HG03175 (cell line): ENCODE measurements around the gene PPP1R12C.
"Not testable (repeated sequence)": the region's sequence is repeated elsewhere in the genome, so short reads cannot be mapped to it uniquely, and the experiment has no call there.

ENCODE experiments used
- ATAC-seq: cut with Tn5 transposase; IDR thresholded peaks from one replicate; pipeline ENCODE4 v1.9.1; 2021; ENCODE audit warnings: mild to moderate bottlenecking, moderate library complexity; ENCODE audit not compliant: unreplicated experiment

Gene PPP1R12C

DNA sequence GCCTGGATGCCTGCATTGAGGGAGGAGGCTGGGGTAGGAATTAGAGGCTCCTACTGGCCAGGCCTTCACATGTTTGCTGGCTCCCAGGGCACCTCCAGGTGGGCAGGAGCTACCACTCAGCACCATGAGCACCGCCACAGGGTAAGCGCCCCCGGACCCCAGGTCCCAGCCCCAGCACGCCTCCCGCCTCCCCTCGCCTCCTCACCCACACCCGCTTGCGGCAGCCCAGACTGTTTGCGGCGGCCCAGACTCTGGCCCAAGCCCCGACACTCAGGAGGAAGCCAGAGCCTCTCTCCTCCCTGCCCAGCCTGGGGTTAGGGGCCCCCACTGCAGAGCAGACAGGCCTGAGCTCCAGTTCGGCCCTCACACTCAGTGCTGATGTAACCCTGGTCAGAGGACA lies 41.1 kb downstream of the PPP1R12C start:
- no peak for ATAC-seq

DNA sequence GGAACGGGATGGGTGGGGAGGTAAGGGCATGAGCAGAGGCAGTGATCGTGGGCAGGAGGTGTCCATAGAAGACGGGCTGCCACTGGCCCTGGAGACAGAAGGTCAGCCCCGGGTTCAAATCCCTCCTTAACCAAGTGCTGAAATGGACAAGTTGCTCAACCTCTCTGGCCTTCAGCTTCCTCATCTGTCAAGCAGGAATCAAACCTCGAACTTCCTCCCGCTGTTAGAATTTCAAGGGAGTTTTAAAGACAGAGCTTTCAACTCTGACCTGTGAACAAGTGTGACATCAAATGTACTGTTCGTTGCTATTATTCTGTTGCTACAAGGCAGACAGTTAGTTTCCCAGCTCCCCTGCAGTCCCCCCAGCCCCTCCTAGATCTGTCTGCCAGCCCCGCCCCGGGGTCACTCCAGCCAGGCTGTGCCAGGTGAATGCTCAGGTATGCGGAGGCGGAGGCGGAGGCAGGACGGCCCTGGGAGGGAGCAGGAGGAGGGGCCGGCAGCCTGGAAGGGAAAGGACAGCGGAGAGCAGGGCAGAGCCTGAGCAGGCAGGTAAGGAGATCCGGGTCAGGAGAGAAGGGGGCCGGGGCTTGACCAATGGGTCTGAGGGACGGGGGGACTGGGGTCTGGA lies 42.0 kb downstream of the PPP1R12C start, which contains the start of gene EPS8L1:
EPS8L1 (plus strand) TSS at position 499 of the 628 bp plus-strand sequence. CDS start 576 bp downstream, outside the sequence.
- no peak for ATAC-seq

DNA sequence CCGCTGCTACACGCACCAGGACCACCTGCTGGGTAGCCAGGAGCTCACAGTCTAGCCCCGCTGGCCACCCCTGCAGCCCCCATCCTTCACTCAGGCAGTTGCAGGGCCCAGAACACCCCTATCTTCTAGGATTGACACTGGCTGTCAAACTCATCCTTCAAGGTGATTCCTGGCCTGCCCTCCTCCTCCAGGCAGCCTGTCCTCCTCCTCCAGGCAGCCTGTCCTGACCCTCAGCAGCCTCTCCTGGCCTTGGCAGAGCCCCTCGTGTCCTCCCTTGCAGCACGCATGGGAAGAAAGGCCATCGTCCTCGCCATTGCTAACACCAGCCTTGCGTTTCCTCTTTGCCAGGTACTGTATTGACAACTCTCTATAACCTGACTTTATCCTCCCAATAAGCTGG lies 45.5 kb downstream of the PPP1R12C start:
- no peak for ATAC-seq

DNA sequence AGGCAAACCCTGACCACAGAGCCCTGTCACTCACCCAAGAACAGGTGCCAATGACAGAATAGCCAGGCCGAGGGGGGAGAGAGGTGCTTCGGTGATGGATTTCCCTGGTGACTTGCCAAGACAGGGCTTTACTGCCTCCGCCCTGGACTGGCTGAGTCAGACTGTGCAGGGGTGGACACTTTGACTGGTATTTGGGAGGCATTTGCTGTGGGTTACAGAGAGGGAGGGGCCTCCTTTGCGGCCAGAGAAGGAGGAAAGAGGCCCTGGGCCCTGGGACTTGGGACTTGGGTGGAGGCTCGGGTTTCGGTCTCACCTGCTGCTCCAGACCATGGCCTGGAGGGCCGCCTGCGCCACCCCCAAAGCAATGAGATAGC lies 46.3 kb downstream of the PPP1R12C start:
- no peak for ATAC-seq

DNA sequence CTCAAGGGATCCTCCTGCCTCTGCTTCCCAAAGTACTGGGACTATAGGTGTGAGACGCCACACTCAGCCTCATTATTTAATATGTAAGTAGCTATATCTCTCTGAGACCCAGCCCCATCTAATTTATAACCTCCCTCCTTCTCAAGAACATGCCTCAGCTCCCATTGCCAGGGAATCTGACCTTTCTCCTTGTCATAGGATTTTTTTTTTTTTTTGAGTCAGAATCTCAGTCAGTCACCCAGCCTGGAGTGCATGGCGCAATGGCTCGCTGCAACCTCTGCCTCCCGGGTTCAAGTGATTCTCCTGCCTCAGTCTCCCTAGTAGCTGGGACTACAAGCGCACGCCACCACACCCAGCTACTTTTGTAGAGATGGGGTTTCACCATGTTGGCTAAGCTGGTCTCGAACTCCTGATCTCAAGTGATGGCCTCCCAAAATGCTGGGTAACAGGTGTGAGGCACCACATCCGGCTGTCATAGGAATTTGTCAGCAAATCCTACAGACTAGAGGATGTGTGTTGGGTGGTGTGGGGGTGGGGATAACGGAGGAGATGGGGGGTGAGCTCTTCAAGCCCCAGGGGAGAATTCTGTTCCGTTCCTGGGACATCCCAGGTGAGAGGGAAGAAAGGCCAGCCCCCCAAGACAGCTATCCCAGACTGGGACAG lies 46.8 kb downstream of the PPP1R12C start:
- ATAC-seq = no peak

DNA sequence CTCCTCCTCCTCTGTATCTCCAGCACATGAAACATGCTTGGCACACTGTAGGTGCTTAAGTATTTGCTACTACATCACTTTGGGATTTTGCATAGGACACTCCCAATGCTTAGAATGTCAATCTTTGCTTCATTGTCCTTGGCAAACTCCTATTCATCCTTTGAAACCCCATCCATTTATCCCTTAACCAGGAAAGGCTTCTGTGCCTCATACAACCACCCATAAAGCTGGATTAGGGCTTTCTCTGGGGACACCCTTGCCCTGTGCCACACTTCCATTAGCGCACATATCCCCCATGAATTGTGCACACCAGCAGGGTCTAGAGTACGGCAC lies 47.6 kb downstream of the PPP1R12C start:
- ATAC-seq = no peak

DNA sequence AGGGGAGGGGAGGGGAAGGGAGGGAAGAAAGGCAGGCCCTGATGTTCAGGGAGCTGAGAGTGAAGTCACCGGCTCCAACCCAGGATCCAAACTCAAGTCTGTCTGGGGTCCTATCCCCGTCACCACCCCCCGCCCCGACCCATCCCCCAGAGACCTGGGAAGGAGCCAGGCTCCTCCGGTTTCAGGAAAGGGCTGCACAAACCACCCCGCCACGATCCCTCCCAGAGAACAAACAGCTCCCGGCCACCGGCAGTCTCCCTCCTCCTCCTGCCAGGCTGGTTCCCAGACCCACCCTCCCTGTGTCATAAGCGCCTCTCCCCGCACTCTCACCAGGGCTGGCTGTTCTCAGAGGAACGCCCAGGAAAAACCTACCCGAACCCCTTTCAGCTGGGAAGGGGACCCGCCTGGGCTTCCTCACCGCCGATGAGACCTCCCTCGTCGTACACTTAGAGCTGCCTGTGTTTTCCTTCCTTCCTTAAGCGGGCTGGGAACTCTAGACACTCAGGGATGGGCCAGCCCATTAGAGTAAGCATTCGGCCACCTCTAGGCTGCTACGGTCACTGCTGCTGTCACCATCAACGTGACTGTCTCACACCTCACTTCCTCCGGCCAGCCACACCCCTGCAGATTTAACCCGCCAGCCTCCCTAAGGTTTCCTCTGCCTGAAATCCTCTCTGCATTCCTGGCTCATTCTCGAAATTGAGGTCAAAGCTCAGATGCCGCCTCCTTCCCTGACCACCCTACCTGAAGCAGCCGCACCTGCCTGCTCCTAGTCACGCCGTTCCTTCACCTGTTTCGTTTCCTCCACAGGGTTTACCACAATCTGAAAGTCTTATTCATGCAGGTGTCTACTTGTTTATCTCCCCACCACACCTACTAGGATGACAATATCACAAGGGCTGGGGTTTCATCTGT lies 48.2 kb downstream of the PPP1R12C start:
- ATAC-seq = peak; percentile 67

DNA sequence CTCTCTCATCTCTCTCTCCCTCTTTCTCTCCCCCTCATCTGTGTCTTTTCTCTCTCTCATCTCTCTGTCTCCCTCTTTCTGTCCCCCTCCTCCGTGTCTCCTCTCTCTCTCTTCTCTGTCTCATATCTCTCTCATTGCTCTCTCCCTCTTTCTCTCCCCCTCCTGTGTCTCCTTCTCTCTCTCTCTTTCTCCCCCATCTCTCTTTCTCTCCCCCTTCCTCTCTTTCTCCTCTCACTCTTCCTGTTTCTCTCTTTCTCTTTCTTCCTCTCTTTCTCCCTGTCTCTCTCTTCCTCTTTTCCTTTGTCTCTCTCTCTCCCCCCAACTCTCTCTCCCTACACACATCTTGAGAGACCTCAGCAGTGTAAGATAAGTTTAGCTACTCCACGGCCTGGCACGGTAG lies 49.6 kb downstream of the PPP1R12C start:
- no peak for ATAC-seq

DNA sequence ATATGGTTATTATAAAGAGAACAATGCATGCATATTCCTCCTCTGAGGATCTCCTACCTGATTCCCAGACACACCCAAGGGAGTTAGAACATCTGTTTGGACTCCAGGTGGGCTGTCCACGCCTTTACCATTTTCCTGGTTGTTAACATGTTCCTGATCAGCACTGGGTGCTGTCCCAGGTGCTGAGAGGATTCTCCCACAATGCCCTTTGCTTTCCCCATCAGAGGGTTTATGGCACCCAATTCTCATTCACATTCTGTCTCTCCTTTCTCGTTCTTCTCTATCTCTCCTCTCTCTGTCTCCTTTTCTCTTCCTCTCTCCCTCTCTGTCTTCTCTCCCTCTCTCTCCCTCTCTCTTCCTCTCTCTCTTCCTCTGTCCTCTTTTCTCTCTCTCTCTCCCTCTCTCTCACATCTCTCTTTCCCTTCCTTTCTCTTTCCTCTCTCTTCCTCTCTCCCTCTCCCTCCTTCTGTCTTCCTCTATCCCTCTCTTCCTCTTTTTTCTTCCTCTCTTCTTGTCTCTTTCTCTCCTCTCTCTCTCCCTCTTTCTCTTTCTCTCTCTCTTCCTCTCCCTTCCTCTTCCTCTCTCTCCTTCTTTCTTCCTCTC lies 51.2 kb downstream of the PPP1R12C start:
- ATAC-seq = no peak

DNA sequence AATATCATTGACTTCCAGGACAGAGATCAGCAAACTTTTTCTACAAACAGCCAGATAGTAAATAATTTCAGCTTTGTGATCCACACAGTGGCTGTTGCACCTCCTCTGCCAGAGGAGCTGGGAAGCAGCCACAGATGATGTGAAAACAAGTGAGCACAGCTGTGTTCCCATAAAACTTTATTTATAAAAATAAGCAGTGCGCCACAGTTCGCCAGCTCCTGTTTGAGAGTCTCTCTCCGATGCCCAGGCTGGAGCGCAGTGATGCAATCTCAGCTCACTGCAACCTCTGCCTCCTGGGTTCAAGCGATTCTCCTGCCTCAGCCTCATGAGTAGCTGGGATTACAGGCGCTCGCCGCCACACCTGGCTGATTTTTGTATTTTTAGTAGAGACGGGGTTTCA lies 51.9 kb downstream of the PPP1R12C start:
- not testable (repeated sequence) for ATAC-seq

DNA sequence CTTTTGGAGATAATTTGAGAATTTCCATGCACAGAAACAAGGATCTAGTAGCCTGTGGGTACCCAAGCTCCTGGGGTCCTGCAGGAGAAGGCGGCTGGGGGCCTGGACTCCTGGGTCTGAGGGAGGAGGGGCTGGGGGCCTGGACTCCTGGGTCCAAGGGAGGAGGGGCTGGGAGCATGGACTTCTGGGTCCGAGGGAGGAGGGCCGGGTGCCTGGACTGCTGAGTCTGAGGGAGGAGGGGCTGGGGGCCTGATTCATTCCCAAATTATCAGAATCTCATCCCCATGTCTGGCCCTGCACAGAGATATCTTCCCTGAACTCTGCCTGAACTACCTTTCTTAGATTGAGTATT lies 54.0 kb downstream of the PPP1R12C start:
- no peak for ATAC-seq

DNA sequence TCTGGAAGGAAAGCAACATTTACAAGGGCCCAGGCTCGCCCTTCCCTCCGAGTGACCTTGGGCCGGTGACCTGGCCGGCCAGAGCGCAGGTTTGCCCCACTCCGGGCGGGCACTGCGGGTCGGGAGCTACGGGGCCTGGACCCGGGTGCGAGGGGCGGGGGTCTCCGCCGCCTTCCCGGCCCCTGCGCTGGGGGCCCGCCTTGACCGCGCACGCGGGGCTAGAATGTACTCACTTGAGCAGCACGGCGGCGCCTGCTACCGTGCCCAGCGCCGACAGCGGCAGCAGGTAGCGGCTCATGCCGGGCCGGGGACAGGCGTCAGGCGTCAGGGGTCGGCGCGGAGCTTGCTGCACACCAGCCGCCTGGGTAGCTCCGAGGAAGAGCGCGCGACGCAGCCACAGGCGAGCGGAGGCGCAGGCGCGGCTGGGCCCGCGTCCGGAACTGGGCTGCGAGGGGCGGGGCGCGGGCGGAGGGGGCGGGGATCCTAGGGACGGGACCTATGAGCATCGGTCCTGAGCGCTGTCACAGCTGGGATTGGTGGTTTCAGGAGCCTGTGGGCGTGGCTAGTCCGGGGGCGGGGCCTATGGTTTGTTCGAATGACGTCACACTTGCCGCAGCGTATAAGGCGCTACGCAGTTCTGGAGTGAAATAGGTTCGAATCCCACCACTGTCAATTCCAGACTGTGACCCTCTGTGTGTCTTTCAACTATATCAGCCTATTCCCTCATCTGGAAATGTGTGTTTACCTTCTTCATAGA lies 54.5 kb downstream of the PPP1R12C start, which contains the start of gene RDH13:
RDH13 (minus strand) TSS at position 414 of the 757 bp plus-strand sequence; CDS start at position 298, 116 bp downstream.
- ATAC-seq = peak; percentile 93

DNA sequence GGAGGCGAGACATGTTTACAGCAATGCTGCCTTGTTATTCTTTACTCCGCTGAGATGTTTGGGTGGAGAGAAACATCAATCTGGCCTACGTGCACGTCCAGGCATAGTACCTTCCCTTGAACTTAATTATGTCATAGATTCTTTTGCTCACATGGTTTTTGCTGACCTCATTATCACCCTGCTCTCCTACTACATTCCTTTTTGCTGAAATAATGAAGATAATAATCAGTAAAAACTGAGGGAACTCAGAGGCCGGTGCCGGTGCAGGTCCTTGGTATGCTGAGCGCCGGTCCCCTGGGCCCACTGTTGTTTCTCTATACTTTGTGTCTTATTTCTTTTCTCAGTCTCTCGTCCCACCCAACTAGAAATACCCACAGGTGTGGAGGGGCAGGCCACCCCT lies 57.1 kb downstream of the PPP1R12C start:
- ATAC-seq = not testable (repeated sequence)

DNA sequence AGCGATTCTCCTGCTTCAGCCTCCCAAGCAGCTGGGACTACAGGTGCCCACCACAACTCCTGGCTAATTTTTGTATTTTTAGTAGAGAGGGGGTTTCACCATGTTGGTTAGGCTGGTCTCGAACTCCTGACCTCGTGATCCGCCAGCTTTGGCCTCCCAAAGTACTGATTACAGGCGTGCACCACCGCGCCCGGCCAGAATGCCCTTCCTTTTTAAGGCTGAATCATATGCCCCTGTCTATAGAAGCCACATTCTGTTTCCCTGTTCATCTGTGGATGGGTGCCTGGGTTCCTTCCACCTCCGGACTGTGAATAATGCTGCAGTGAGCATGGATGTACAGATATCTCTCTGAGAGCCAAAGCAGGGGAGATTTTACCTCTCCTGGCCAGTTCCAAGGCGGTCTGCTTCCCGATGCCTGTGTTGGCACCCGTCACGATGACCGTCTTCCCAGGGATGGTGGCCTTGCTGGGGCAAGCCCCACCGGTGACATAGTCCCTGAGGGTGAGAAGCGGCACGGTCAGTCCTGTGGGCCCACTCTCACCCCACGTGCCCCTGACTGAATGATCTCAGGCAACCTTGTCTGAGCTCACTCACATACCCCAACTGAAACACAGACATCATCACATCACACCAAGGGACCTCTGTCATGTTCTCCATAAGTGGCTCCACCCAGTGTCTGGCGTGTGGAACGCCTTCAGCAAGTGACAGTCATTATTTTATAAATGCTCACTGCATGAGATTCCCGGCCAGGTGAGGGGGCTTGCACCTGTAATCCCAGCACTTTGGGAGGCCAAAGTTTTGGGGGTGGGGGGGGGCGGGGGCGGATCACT lies 58.4 kb downstream of the PPP1R12C start:
- ATAC-seq = no peak

DNA sequence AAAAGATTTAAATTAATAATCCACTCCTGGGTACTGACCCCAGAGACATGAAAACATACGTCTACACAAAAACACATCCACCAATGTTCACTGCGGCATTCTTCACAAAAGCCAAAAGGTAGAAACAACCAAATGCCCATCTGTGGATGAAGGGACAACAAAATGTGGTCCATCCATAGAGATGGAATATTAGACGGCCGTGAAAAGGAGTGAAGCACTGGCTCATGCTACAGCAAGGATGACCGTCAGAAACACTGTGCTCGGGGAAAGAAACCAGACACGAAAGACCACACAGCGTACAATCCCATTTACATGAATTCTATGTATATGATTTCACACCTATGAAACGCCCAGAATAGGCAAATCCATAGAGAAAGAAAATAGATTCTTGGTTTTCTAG lies 60.6 kb downstream of the PPP1R12C start:
- no peak for ATAC-seq

DNA sequence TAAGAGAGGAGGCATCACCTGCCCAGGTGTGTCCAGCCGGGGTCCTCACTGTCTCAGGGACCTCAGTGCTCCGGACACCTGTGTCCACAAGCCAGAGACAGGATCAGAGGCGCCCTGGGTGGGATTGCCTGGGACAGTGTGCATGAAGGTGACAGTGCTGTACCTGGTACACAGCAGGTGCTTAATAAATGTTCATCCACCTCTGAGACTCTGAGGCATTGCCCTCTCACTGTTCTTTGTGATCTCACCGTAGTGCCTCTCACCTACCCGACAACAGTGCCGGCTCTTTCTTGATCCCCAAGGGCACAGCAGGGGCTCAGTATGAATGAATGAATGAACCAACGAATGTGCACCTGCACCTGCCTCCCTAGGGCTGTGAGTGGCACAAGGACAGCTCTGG lies 63.7 kb downstream of the PPP1R12C start:
- no peak for ATAC-seq

DNA sequence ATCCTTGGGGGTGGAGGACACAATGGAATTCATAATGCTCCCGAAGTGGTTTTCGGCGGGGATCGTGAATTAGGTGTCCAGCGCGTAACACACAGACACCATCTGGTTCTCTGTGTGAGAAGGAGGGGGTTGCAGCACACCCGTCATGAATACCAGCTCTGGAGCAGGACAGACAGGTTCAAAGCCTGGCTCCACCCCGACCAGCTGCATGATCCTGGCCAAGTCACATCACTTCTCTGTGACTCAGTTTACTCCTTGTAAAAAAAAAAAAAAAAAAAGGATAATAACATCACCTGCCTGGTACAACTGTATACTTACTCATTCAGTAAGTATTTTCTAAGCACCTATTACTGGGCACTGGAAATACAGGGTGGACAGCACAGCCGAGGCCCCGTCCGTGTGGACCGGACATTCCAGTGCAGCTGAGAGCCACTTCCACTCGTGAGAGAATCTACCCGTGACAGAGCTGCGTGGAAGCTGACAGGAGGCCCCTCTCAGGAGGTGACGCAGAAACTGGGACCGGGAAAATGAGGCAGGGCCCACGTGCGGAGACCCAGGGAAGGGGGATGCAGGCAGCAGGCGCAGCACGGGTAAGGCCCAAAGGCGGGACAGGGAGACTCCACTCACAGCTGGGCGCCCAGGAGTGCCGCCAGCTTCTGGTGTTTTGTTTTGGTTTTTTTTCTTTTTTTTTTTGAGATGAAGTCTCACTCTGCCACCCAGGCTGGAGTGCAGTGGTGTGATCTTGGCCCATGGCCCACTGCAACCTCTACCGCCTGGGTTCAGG lies 66.5 kb downstream of the PPP1R12C start:
- ATAC-seq = no peak

DNA sequence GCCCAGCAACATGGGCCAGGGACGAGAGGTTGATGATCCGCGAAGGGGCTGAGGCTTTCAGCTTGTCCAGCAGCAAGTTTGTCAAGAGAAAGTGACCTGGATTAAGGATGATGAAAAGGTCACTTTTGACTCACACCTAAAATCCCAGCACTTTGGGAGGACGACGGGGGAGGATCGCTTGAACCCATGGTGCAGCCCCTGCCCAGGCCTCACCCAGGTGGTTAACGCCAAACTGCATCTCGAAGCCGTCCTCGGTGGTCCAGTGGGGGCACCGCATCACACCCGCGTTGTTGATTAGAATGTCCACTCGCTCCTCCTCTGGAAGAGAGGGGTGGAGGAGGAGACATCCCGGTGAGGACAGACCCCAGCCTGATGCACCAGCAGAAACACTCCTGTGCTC lies 69.0 kb downstream of the PPP1R12C start:
- no peak for ATAC-seq

DNA sequence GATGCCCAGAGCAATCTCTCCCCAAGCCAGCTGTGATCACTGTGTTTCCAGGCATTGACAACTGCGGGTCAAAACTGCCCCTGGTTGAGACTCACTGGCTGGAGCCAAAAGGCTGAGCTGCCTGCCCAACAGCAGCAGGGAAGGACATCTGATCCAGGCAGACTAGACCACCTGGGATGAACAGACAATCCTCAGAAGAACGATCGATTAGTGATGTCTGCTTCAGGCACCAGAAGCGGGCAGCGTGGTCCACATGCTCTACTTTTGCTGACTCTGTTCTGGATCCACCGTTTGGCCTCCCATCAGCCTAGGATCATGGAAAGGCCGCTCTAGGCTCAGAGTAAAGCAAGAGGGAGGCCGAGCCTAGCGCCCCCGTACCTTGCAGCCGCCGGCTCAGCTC lies 69.5 kb downstream of the PPP1R12C start:
- no peak for ATAC-seq
